ENCODE data around the gene OTOG.

Gene OTOG

GRCh38 chr11:17519061-17519885 lies 27.8 kb upstream of the OTOG start:
- no peak for DNase-seq (ENCODE audit: low read depth in 4 of 4, low spot score in 1 of 4)

GRCh38 chr11:17521106-17521900 lies 25.8 kb upstream of the OTOG start:
- DNase-seq (ENCODE audit: low read depth in 4 of 4, low spot score in 1 of 4), result no peak

GRCh38 chr11:17522655-17523054 lies 24.4 kb upstream of the OTOG start:
- DNase-seq (ENCODE audit: low read depth in 4 of 4, low spot score in 1 of 4), result no peak

GRCh38 chr11:17524221-17524620 lies 22.8 kb upstream of the OTOG start:
- DNase-seq (ENCODE audit: low read depth in 4 of 4, low spot score in 1 of 4), result no peak

GRCh38 chr11:17525570-17525969 lies 21.5 kb upstream of the OTOG start:
- no peak for DNase-seq (ENCODE audit: low read depth in 4 of 4, low spot score in 1 of 4)

- DNase-seq (ENCODE audit: low read depth in 4 of 4, low spot score in 1 of 4), result no peak
Observed at GRCh38 chr11:17526326-17526725, 20.7 kb upstream of the OTOG start.

GRCh38 chr11:17526931-17527627 lies 20.0 kb upstream of the OTOG start:
- DNase-seq (ENCODE audit: low read depth in 4 of 4, low spot score in 1 of 4), result no peak

- DNase-seq (ENCODE audit: low read depth in 4 of 4, low spot score in 1 of 4), result no peak
Observed at GRCh38 chr11:17527628-17527995, 19.4 kb upstream of the OTOG start.

- DNase-seq (ENCODE audit: low read depth in 4 of 4, low spot score in 1 of 4), result peak in 3 of 4 experiments; percentile 17 to 23 (median 21)
Observed at GRCh38 chr11:17528181-17528691, 18.8 kb upstream of the OTOG start.

- no peak for DNase-seq (ENCODE audit: low read depth in 4 of 4, low spot score in 1 of 4)
Observed at GRCh38 chr11:17528906-17529843, 17.9 kb upstream of the OTOG start.

- no peak for DNase-seq (ENCODE audit: low read depth in 4 of 4, low spot score in 1 of 4)
Observed at GRCh38 chr11:17529844-17530185, 17.2 kb upstream of the OTOG start.

GRCh38 chr11:17531071-17531600 lies 15.9 kb upstream of the OTOG start:
- no peak for DNase-seq (ENCODE audit: low read depth in 4 of 4, low spot score in 1 of 4)

- no peak for DNase-seq (ENCODE audit: low read depth in 4 of 4, low spot score in 1 of 4)
Observed at GRCh38 chr11:17531636-17532113, 15.4 kb upstream of the OTOG start.

- DNase-seq (ENCODE audit: low read depth in 4 of 4, low spot score in 1 of 4), result no peak
Observed at GRCh38 chr11:17532784-17533183, 14.3 kb upstream of the OTOG start.

- DNase-seq (ENCODE audit: low read depth in 4 of 4, low spot score in 1 of 4), result no peak
Observed at GRCh38 chr11:17533341-17533740, 13.7 kb upstream of the OTOG start.

GRCh38 chr11:17533778-17534415 lies 13.2 kb upstream of the OTOG start:
- no peak for DNase-seq (ENCODE audit: low read depth in 4 of 4, low spot score in 1 of 4)

- no peak for DNase-seq (ENCODE audit: low read depth in 4 of 4, low spot score in 1 of 4)
Observed at GRCh38 chr11:17535488-17535887, 11.6 kb upstream of the OTOG start.

GRCh38 chr11:17537261-17537660 lies 9.8 kb upstream of the OTOG start:
- no peak for DNase-seq (ENCODE audit: low read depth in 4 of 4, low spot score in 1 of 4)

GRCh38 chr11:17538054-17538453 lies 9.0 kb upstream of the OTOG start:
- DNase-seq (ENCODE audit: low read depth in 4 of 4, low spot score in 1 of 4), result no peak

- DNase-seq (ENCODE audit: low read depth in 4 of 4, low spot score in 1 of 4), result no peak
Observed at GRCh38 chr11:17538731-17539130, 8.3 kb upstream of the OTOG start.

Measured in stimulated activated CD4-positive, alpha-beta T cell treated with anti-CD3 and anti-CD28 coated beads, Interleukin-1b, Interleukin-23, amount 100 ng/mL, for 24 hours (primary cell).